Gastrocnemius medialis (tissue), 4 donors: Measurements from ENCODE around the gene IL4. TPM values are rescaled to one million over a fixed set of nuclear protein-coding genes. Genes with fewer than 3 reads are reported as not detected.

Source experiments
- ATAC-seq, 2 donors: fragments of 150-250 bp; one replicate each; pipeline ENCODE4 v1.9.1; 2016
- DNase-seq, 2 donors: peaks; one replicate each; pipeline ENCODE4 v3.0.0-alpha.2; 2019
- H3K27ac ChIP-seq, 4 donors: fragments of 200-600 bp; sonication (generic); 1 replicate in 1 of 4; 2 replicates in 3 of 4; pipeline ENCODE4 v1.5.1; 2016 to 2018; ENCODE audit warnings: mild to moderate bottlenecking in 2 of 4, moderate library complexity in 1 of 4
- H3K27me3 ChIP-seq, 3 donors: fragments of 200-600 bp; sonication (generic) in 2 of 3; 1 replicate in 1 of 3; 2 replicates in 2 of 3; pipeline versions ENCODE4 v1.5.1 to v1.6.0; 2016 to 2019; ENCODE audit warnings: mild to moderate bottlenecking in 1 of 3, moderate library complexity in 1 of 3
- H3K36me3 ChIP-seq, 2 donors: fragments of 200-600 bp; sonication (generic) in 1 of 2; one replicate each; pipeline ENCODE4 v1.5.1; 2017 to 2018
- H3K4me1 ChIP-seq, 2 donors: fragments of 200-600 bp; sonication (generic) in 1 of 2; one replicate each; pipeline ENCODE4 v1.5.1; 2016 to 2017; ENCODE audit warnings: mild to moderate bottlenecking in 2 of 2
- H3K4me3 ChIP-seq, 4 donors: fragments of 200-600 bp; sonication (generic) in 3 of 4; 1 replicate in 1 of 4; 2 replicates in 3 of 4; pipeline ENCODE4 v1.5.1; 2016 to 2019; ENCODE audit warnings: mild to moderate bottlenecking in 2 of 4
- H3K9me3 ChIP-seq, 3 donors: fragments of 200-600 bp; sonication (generic) in 2 of 3; 1 replicate in 1 of 3; 2 replicates in 2 of 3; pipeline ENCODE4 v1.5.1; 2016 to 2019
- CTCF ChIP-seq, 5 experiments: fragments of 450-650 bp in 3 of 5; fragments of 200-600 bp in 2 of 5; sonication (generic) in 2 of 5; IDR thresholded peaks in 4 of 5; conservative IDR thresholded peaks in 1 of 5; 1 replicate in 4 of 5; 2 replicates in 1 of 5; pipeline ENCODE4 v1.5.1; 2016 to 2019; ENCODE audit warnings: antibody characterized with exemption in 5 of 5, mild to moderate bottlenecking in 3 of 5, moderate library complexity in 3 of 5
- POLR2A ChIP-seq, 2 donors: fragments of 450-650 bp; IDR thresholded peaks; one replicate each; pipeline ENCODE4 v1.6.1; 2017; ENCODE audit warnings: antibody characterized with exemption in 2 of 2, mild to moderate bottlenecking in 2 of 2, moderate library complexity in 2 of 2
- in situ Hi-C, 4 donors: fragments of 200-750 bp; cut with MboI; loops; one replicate each; pipeline versions ENCODE4 v1.15.0 to v1.8.0; 2017; ENCODE audit warnings: low sequenced_read_pairs in 4 of 4
- intact Hi-C: fragments of 100-400 bp; cut with DNase I; formaldehyde crosslinking; loops from one replicate; pipeline ENCODE4 v1.15.1; 2023; ENCODE audit warnings: low total_unique reads
- total RNA-seq, 4 donors: library from RNA; depleted of rRNA; stranded (reverse); fragments of >200 nt; gene quantifications; one replicate each; pipeline versions ENCODE4 v1.1.0 to v1.2.3, GENCODE V29; 2016

Gene IL4
- total RNA-seq, 4 donors from 2014 or later: not detected

- Histone ChIP-seq H3K27me3 (no peaks in the 10 kb centered on the region), H3K4me3 (no peak overlapping the region), H3K27ac (no peak overlapping the region), H3K36me3 (peaks cover 0 to 1% of the 10 kb centered on the region in 2 donors), H3K4me1 (no peaks in the 10 kb centered on the region), H3K9me3 (no peaks in the 10 kb centered on the region)
- TF ChIP-seq CTCF (IDR thresholded peaks at IDR 0.05 in 4 of 5, conservative IDR thresholded peaks at IDR 0.05 in 1 of 5) (no peak), POLR2A (IDR thresholded peaks at IDR 0.05) (no peak)
- in situ Hi-C loops: no loop called here
- no peak for DNase-seq
- intact Hi-C loops: no loop called here
- ATAC-seq: no peak
Measured at GRCh38 chr5:132648355-132648754, 25.4 kb upstream of the IL4 start.

GRCh38 chr5:132651838-132652469 is 21.8 kb upstream of the IL4 start:
- H3K9me3 ChIP-seq: no peaks in the 10 kb centered on the region
- no peak overlapping the region for H3K4me3 ChIP-seq
- intact Hi-C loops (no loop called here), in situ Hi-C loops (no loop called here)
- H3K4me1 ChIP-seq: peaks cover 0 to 10% of the 10 kb centered on the region in 2 donors
- DNase-seq (no peak), ATAC-seq (no peak)
- no peaks in the 10 kb centered on the region for H3K36me3 ChIP-seq
- H3K27me3 ChIP-seq: peaks cover 13 to 29% (median 21%) of the 10 kb centered on the region in 3 donors
- H3K27ac ChIP-seq: no peak overlapping the region
- no peak for TF ChIP-seq CTCF (IDR thresholded peaks at IDR 0.05 in 4 of 5, conservative IDR thresholded peaks at IDR 0.05 in 1 of 5)

GRCh38 chr5:132653716-132654115 is 20.1 kb upstream of the IL4 start:
- no peak for DNase-seq
- Histone ChIP-seq H3K36me3 (no peaks in the 10 kb centered on the region), H3K9me3 (no peaks in the 10 kb centered on the region), H3K4me1 (peaks cover 0 to 10% of the 10 kb centered on the region in 2 donors), H3K27me3 (peaks cover 21 to 35% (median 27%) of the 10 kb centered on the region in 3 donors), H3K27ac (no peak overlapping the region), H3K4me3 (no peak overlapping the region)
- in situ Hi-C loops (no loop called here), intact Hi-C loops (no loop called here)
- no peak for ATAC-seq
- TF ChIP-seq POLR2A (IDR thresholded peaks at IDR 0.05) (no peak), CTCF (IDR thresholded peaks at IDR 0.05 in 4 of 5, conservative IDR thresholded peaks at IDR 0.05 in 1 of 5) (no peak)

- DNase-seq: no peak
- H3K4me3 ChIP-seq: peak overlapping the region; percentile 32 to 47 (median 38)
- ATAC-seq: no peak
- peaks cover 21 to 35% (median 27%) of the 10 kb centered on the region in 3 donors for H3K27me3 ChIP-seq
- H3K4me1 ChIP-seq: peaks cover 0 to 10% of the 10 kb centered on the region in 2 donors
- TF ChIP-seq POLR2A (IDR thresholded peaks at IDR 0.05) (no peak), CTCF (IDR thresholded peaks at IDR 0.05 in 4 of 5, conservative IDR thresholded peaks at IDR 0.05 in 1 of 5) (no peak)
- intact Hi-C loops (loop anchor here (5.0 kb wide), 1 partner anchor 166 kb away; no protein-coding TSS in a partner anchor), in situ Hi-C loops (no loop called here)
- H3K9me3 ChIP-seq: no peaks in the 10 kb centered on the region
- no peaks in the 10 kb centered on the region for H3K36me3 ChIP-seq
- no peak overlapping the region for H3K27ac ChIP-seq
Measured at GRCh38 chr5:132655821-132656773, 17.7 kb upstream of the IL4 start.
